Activated T-cell treated with anti-CD3 and anti-CD28 coated beads, Interleukin-2, amount 50 U/mL, for 4 hours (primary cell): ENCODE data around the gene CHCHD6. TPM values are rescaled to one million over a fixed set of nuclear protein-coding genes. Genes with fewer than 3 reads are reported as not detected.

Experiments
- ATAC-seq, 2 donors: fragments of 200-7000 bp; cut with Tn5 transposase; one replicate each; pipeline ENCODE4 v1.10.0; 2021
- DNase-seq: peaks from one replicate; pipeline ENCODE4 v3.0.0-alpha.2; 2020
- H3K27me3 Mint-ChIP-seq: one replicate; pipeline ENCODE4 v1.8.0; 2021; ENCODE audit warnings: low read depth, mixed read lengths
- H3K36me3 Mint-ChIP-seq: one replicate; pipeline ENCODE4 v1.8.0; 2022; ENCODE audit warnings: mixed read lengths; ENCODE audit not compliant: insufficient read depth
- H3K4me1 Mint-ChIP-seq: one replicate; pipeline ENCODE4 v1.8.0; 2021; ENCODE audit warnings: low read depth, mixed read lengths
- H3K4me3 Mint-ChIP-seq: one replicate; pipeline ENCODE4 v1.8.0; 2021; ENCODE audit warnings: mild to moderate bottlenecking, moderate library complexity, mixed read lengths
- H3K9me3 Mint-ChIP-seq: one replicate; pipeline ENCODE4 v1.8.0; 2021; ENCODE audit warnings: mixed read lengths
- total RNA-seq, 3 donors: library from RNA; stranded (reverse); gene quantifications; one replicate each; pipeline ENCODE4 v1.2.1, GENCODE V29; 2021

CHCHD6 gene
- total RNA-seq, 3 donors from 2014 or later: 17.9 to 23.6 (median 21.4) TPM

DNA sequence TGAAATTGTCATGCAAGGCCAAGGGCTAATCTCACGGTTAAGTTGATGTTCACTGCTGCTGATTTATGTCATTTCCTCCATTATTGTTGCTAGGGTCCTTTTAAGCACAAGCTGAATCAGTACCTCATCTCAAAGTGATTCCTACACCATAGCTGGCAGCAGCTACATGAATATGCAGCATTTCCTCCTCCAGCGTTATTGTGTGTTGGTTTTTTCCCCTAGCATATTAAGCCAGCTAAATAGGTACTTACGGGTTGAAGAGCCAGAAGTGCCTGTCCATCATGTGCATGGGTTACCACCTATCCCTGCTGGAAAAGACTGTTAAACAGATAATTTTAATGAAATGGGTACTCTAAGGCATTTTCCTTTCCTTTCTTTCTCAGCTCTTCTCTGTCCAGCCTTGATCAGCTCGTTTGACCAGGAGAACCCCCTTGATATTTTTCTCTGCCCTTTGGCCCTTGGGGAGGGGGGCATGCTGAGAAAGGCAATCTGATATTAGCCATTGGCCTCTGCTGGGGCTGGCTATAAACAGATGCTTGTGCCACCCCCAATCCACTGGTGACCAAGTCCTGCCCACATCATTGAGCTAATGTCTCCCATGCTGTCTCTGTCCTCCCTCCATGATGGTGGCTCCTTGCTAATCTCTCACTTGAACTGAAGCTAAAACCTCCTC, 163.3 kb downstream of the CHCHD6 start:
- H3K27me3 Mint-ChIP-seq: no peaks in the 10 kb centered on the region
- peaks cover 17% of the 10 kb centered on the region for H3K36me3 Mint-ChIP-seq
- H3K4me3 Mint-ChIP-seq: no peak overlapping the region
- no peaks in the 10 kb centered on the region for H3K9me3 Mint-ChIP-seq
- no peaks in the 10 kb centered on the region for H3K4me1 Mint-ChIP-seq
- ATAC-seq (no peak), DNase-seq (no peak)

DNA sequence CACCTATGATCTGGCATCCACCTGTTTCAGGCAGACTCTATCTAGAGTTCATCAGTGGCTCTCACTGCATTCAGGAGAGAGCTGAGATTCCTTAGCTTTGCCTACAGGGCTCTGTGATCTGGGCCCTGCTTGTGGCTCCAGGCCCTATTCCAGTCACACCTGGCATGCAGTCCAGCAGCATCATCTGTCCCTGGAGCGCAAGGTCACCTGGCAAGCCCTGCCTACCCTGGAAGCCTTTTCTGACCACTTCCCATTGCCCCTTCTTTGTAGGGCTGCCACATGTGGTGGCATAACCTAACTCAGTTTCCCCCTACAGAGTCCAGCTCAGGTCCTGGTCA, 163.8 kb downstream of the CHCHD6 start:
- H3K9me3 Mint-ChIP-seq: no peaks in the 10 kb centered on the region
- no peak for DNase-seq
- H3K4me3 Mint-ChIP-seq: no peak overlapping the region
- H3K4me1 Mint-ChIP-seq: no peaks in the 10 kb centered on the region
- no peak for ATAC-seq
- H3K27me3 Mint-ChIP-seq: no peaks in the 10 kb centered on the region
- H3K36me3 Mint-ChIP-seq: peaks cover 19% of the 10 kb centered on the region

DNA sequence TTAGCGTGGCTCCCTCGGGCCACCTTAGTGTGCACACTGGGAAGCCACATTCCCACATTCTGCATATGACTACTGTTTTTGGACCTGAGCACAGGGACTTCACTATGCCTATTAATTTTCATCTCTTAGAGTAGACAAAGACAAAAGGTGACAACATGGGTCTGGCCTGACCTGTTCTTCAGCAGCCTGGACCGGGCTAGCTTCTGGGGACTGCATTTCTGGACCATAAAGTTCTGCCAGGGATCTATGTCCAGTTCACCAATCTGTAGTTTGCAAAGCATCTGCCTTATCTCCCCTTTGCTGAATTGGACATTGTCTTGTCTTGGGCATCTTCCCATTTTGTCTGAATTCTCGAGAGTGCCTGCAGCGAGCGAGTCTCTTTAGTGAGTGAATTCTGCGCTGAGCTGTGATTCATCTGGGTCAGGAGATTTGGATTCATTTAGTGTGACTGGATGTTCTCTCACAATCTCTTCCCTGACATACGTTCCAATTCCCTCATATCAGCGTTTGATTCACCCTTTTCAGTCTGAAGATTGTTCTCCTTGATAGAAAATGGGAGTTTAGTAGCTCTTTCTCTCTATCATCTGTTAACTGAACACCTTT, 166.7 kb downstream of the CHCHD6 start:
- Mint-ChIP-seq H3K27me3 (no peaks in the 10 kb centered on the region), H3K4me1 (no peaks in the 10 kb centered on the region), H3K9me3 (no peaks in the 10 kb centered on the region), H3K36me3 (peaks cover 24% of the 10 kb centered on the region), H3K4me3 (no peak overlapping the region)
- ATAC-seq (no peak), DNase-seq (no peak)

DNA sequence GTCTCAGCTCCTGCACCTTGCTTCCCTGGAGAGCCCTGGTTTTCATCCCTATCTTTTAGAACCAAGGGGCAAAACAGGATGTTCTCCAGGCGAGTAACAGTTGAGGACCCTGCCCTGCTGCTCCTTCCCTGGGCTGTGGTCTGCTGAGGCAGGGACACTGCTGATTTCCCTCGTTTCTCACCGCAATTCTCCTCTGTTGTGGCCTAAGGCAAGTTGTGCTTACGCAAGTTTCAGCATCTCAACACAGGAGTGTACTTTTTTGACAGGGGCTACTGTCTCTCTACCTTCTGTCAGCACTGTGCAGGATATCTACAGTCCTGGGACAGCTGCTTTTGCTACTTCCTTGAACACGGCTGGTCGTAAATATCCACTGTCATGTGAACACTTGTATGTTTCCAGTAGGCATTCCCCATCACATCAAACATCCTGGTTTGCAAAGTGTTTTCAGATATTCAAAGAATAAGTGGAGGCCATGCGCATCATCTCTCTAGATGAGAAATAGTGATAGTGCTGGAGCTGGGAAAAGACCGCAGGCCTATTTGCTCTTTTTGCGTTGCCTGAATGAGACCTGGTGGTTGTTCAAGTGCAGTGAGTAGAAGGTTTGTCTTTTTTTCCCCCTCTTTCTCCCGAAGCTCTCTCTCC, 168.8 kb downstream of the CHCHD6 start:
- H3K27me3 Mint-ChIP-seq: no peaks in the 10 kb centered on the region
- no peak for ATAC-seq
- no peaks in the 10 kb centered on the region for H3K4me1 Mint-ChIP-seq
- no peak for DNase-seq
- peaks cover 20% of the 10 kb centered on the region for H3K36me3 Mint-ChIP-seq
- H3K9me3 Mint-ChIP-seq: no peaks in the 10 kb centered on the region
- no peak overlapping the region for H3K4me3 Mint-ChIP-seq

DNA sequence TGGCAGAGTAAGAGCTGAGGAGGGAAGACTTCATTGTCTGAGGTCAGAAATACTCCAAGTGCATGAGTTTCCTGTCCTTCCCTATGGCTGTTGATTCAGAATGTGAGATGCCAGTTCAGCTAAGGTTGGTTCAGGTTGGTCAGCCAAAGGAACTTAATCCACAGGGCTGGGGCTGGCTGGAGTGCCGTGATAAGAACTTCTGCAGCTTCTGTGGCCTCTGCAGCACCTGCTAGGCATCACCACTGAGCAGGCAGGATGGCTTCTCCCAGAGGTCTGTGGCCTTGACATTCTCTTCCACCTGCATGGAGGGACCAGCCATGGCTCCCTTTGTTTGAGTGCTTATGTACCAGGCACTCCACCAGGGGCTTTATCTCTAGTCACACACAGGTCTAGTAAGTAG, 169.4 kb downstream of the CHCHD6 start:
- H3K27me3 Mint-ChIP-seq: no peaks in the 10 kb centered on the region
- no peak overlapping the region for H3K4me3 Mint-ChIP-seq
- H3K4me1 Mint-ChIP-seq: no peaks in the 10 kb centered on the region
- no peak for ATAC-seq
- DNase-seq: no peak
- H3K36me3 Mint-ChIP-seq: peaks cover 20% of the 10 kb centered on the region
- no peaks in the 10 kb centered on the region for H3K9me3 Mint-ChIP-seq

DNA sequence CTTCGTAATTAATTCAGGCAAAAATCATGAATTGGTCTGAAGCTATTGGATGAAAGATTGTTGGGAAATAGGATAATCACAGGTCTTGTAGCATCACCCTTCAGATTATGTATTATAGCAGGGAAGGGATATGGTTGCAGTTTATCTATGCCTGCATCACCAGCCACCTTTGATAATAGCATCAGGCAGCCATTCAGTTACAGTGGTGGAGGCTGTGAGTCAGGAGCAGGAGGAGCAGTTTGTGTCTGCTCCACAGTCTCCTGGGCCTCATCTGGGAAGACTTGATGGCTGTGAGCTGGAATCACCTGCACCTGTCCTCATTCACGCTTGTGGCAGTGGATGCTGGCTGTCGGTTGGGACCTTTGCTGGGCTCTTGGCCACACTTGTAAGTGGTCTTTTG, 174.6 kb downstream of the CHCHD6 start:
- H3K4me3 Mint-ChIP-seq: no peak overlapping the region
- no peak for ATAC-seq
- DNase-seq: no peak
- no peaks in the 10 kb centered on the region for H3K4me1 Mint-ChIP-seq
- H3K36me3 Mint-ChIP-seq: peaks cover 6% of the 10 kb centered on the region
- no peaks in the 10 kb centered on the region for H3K9me3 Mint-ChIP-seq
- no peaks in the 10 kb centered on the region for H3K27me3 Mint-ChIP-seq

DNA sequence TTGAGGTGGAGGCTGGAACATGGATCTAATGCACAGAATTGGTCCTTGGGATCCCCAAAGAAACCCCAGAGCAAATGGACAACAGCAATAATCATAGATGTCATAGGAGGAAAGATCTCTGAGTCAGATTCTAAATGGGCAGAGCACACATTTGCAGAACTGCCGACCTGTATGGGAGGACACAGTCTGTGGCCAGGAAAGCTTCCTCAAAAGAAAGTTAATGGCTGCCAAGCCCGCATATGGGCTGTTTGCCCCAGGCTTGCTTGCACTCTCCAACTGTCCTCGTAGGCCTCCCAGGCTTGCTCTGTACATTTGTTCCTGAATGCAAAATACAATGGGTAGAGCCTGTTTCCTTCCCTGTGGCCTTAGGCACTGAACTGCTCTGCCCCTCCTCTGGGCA, 176.9 kb downstream of the CHCHD6 start:
- Mint-ChIP-seq H3K4me1 (no peaks in the 10 kb centered on the region), H3K9me3 (no peaks in the 10 kb centered on the region), H3K4me3 (no peak overlapping the region), H3K27me3 (no peaks in the 10 kb centered on the region), H3K36me3 (peaks cover 2% of the 10 kb centered on the region)
- DNase-seq: no peak
- no peak for ATAC-seq

DNA sequence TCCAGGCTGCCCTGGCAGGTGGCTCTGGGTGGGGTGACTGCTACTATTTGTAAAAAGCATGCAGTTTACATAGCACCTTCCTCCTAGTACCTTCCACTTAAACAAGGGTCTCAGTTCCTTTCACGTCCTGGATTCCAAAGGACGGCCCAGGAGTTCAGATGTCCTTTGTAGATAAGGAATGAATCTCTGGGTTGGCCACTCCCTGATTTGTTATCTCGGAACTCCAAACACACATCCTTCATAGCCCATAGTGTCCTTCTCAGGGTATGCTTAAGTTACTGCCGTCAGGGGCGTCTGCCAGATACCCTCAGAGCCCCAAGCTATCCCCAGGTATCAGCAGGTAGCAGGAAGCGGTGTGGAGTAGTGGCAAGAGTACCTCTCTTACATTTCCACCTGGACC, 177.8 kb downstream of the CHCHD6 start:
- Mint-ChIP-seq H3K4me3 (no peak overlapping the region), H3K27me3 (no peaks in the 10 kb centered on the region), H3K9me3 (no peaks in the 10 kb centered on the region), H3K4me1 (no peaks in the 10 kb centered on the region), H3K36me3 (no peaks in the 10 kb centered on the region)
- DNase-seq (no peak), ATAC-seq (no peak)

DNA sequence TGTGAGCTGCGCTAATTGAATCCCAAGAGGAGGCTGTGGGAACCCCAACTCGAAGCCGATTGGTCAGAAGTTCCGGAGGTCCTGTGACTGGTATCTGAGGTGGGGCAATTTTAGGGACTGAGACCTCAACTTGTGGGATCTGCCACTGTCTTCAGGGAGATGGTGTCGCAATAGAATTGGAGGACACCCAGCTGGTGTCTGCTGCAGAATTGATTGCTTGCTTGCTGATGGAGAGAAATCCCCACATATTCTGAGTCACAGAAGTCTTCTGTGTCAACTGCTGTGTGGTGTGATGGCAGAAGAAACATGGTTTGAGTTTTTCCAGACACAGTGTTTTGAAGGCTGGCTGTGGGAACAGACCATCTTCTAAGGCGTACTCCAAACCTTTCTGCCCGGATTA, 179.2 kb downstream of the CHCHD6 start:
- peaks cover under 1% of the 10 kb centered on the region for H3K36me3 Mint-ChIP-seq
- DNase-seq: no peak
- no peak for ATAC-seq

DNA sequence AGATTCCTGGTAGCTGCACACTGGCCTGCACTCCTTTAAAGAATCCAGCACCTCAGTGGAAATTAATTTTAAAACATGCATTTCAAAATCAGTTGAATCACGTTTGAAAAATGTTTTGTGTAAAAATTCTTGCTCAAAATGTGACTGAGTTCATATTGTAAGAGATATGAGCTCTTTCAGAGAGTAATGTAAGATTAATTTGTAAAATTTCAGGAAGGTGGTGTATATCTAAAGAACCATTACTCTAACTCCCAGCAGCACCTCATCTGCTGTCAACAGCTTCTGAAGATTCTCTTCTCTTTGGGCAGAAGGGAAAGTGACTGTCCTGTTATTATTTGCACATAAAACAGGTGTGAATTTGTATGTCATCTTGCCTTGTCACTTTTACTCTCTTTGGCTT, 181.4 kb downstream of the CHCHD6 start:
- no peak for DNase-seq
- H3K4me3 Mint-ChIP-seq: no peak overlapping the region
- no peaks in the 10 kb centered on the region for H3K27me3 Mint-ChIP-seq
- peaks cover 6% of the 10 kb centered on the region for H3K36me3 Mint-ChIP-seq
- peaks cover 2% of the 10 kb centered on the region for H3K4me1 Mint-ChIP-seq
- no peak for ATAC-seq
- H3K9me3 Mint-ChIP-seq: no peaks in the 10 kb centered on the region

More for the DNA sequence above, 179.2 kb downstream of the CHCHD6 start:
- H3K9me3 Mint-ChIP-seq: no peaks in the 10 kb centered on the region
- no peaks in the 10 kb centered on the region for H3K27me3 Mint-ChIP-seq
- peaks cover under 1% of the 10 kb centered on the region for H3K4me1 Mint-ChIP-seq
- H3K4me3 Mint-ChIP-seq: no peak overlapping the region

DNA sequence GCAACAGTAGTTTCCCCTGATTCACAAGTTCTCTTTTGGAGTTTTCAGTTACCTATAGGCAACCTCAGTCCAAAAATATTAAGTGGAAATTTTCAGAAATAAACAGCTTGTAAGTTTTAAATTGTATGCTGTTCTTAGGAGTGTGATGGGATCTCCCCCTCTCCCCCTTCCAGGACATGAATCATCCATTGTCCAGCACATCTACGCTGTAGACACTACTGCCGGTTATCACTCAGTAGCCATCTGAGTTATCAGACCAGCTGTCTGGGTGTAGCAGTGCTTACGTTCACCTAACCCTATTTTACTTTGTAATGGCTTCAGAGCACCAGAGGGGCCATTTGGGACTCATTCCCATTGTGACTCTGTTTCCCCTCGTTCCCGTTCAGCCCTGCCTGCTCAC, 182.2 kb downstream of the CHCHD6 start:
- no peak for ATAC-seq
- Mint-ChIP-seq H3K4me1 (peaks cover 2% of the 10 kb centered on the region), H3K27me3 (no peaks in the 10 kb centered on the region), H3K36me3 (peaks cover 9% of the 10 kb centered on the region), H3K9me3 (no peaks in the 10 kb centered on the region), H3K4me3 (no peak overlapping the region)
- no peak for DNase-seq

DNA sequence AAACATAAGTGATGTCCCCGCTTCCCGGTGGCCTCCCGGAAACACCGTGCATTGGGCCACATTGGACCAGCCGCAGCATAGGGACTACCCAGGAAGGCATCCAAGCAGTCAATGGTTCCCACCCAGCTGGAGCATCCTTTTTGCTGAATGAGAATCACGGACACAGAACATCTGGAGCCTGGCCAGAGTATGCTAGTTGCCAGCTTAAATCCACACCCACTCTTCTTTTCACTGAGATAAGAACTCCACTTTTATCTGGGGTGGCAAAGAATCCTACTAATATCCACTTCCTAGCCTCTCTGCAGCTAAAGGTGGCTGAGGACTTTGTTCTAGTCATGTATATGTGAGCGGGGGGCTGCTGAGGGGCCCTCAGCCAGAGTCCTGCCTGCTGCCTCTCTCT, 183.6 kb downstream of the CHCHD6 start:
- Mint-ChIP-seq H3K4me3 (no peak overlapping the region), H3K36me3 (peaks cover 9% of the 10 kb centered on the region), H3K4me1 (peaks cover 2% of the 10 kb centered on the region)

DNA sequence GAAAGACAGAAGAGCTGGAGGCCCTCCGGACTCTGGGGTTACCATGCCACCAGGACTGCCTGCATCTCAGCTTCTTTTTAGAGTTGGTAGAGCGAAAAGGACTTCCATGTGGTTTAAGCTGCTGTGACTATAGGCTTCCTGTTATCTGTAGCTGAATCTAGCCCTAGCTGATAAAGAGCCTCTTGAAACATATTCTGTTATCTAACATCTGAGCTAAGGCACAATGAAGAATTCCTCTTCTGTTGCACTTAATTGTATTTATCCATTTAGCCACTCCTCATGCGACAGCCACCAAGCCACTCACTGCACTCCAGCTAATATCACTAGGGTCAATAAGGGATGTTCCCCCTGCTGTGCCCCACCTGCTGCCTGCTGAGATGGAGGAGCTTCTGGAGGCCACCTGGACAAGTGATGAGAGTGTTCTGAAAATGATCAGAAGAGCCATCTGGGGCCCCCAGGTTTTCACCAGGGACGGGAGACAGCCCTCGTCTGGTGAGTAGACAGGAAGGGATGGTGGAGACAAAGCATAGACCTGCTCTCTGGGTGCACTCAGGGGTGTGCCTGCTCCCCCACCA, 184.2 kb downstream of the CHCHD6 start:
- Mint-ChIP-seq H3K27me3 (no peaks in the 10 kb centered on the region), H3K4me3 (no peak overlapping the region), H3K9me3 (no peaks in the 10 kb centered on the region), H3K36me3 (peaks cover 9% of the 10 kb centered on the region), H3K4me1 (peaks cover 2% of the 10 kb centered on the region)
- ATAC-seq (no peak), DNase-seq (no peak)

More for the DNA sequence above, 183.6 kb downstream of the CHCHD6 start:
- DNase-seq: no peak
- no peak for ATAC-seq
- Mint-ChIP-seq H3K9me3 (no peaks in the 10 kb centered on the region), H3K27me3 (no peaks in the 10 kb centered on the region)

DNA sequence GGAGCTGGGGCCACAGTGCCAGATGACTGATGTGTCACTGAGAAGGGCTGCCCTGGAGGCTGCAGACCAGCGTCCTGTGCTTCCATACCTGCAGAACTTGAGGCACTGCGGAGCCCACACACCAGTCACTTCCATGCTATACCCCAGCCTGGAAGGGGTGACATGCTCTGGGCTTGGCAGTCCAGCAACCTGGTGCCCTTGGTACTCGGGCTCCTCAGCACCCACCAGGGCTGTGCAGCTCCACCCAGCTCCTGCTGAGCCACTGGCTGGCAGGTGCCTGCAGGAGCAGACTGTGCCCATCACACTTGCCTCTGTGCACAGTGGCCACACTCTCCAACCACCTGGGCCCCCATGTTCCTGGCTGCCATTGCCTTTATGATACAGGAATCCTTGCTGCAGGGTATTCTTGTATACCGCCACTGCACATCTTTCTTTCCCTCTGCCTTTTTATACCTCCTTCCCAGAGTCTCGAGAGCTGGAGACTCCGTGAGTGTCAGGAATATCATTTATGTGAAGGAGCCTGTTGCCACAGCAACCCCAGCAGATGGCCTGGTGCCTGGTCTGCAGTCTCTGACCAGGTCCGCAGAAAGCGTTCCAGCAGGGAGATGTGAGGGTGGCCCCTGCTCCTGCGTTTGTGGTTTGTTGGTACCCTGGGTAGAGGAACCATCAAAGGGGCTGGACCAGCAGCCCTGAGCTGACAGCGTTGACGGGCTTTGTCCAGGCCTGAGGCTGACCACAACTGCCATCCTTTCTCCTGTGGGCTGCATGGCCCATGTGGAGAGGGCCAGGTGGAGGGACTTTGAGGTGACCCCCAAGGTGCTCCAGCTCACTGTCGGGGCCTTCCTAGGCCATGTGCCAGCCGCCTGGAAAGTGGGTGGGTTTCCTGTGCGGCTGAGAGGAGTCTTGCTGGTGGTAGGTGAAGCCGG, 185.5 kb downstream of the CHCHD6 start:
- peaks cover 9% of the 10 kb centered on the region for H3K36me3 Mint-ChIP-seq
- no peaks in the 10 kb centered on the region for H3K9me3 Mint-ChIP-seq
- H3K4me1 Mint-ChIP-seq: peaks cover 2% of the 10 kb centered on the region
- no peak for ATAC-seq
- no peak for DNase-seq
- no peak overlapping the region for H3K4me3 Mint-ChIP-seq
- no peaks in the 10 kb centered on the region for H3K27me3 Mint-ChIP-seq
